Measurements from ENCODE around the gene SNAPC4. TPM values are rescaled to one million over a fixed set of nuclear protein-coding genes. Genes with fewer than 3 reads are reported as not detected.

SNAPC4 gene
- total RNA-seq, 1 experiment from 2014 or later = 7.5 TPM

DNA sequence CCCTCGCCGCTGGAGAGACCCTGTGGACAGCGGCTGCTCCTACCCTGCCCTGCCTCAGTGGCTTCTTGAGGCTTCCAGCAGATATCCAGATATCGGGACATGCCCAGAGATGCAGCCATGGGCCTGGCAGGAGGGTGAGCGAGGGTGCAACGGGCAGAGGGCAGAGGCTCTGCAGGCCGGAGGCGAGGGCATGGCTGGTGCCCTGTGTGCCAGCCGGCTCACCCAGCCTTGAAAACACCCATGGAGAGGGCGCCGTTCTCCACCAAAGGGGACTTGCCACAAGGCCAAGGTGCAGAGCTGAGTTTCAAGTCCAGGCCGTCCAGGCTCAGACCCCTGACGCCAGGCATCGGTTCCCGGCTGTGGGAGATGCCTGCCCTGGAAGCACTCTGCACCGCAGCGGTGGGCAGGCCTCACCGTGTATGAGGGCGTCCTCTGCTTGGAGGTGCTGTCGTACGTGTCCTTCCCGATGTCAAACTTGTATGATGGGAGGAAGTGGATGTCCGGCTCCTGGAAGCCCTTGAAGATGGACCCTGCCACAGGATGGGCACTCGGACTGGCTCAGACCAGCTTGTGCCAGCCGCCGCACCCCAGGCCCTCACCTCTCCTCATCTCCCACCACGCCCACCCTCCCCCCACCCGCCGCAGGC lies 30.7 kb upstream of the SNAPC4 start:
- H3K27me3 ChIP-seq (ENCODE audit: low read length) = no peaks in the 10 kb centered on the region
- ChIA-PET POLR2A (ENCODE audit: unreplicated experiment) (no interaction called here), CTCF (no interaction called here)
- no peak overlapping the region for H3K27ac ChIP-seq (ENCODE audit: low read length)
- H3K4me1 ChIP-seq (ENCODE audit: insufficient read depth, low read length) = no peaks in the 10 kb centered on the region
- TF ChIP-seq, protein P1, sequence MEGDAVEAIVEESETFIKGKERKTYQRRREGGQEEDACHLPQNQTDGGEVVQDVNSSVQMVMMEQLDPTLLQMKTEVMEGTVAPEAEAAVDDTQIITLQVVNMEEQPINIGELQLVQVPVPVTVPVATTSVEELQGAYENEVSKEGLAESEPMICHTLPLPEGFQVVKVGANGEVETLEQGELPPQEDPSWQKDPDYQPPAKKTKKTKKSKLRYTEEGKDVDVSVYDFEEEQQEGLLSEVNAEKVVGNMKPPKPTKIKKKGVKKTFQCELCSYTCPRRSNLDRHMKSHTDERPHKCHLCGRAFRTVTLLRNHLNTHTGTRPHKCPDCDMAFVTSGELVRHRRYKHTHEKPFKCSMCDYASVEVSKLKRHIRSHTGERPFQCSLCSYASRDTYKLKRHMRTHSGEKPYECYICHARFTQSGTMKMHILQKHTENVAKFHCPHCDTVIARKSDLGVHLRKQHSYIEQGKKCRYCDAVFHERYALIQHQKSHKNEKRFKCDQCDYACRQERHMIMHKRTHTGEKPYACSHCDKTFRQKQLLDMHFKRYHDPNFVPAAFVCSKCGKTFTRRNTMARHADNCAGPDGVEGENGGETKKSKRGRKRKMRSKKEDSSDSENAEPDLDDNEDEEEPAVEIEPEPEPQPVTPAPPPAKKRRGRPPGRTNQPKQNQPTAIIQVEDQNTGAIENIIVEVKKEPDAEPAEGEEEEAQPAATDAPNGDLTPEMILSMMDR (conservative IDR thresholded peaks at IDR 0.05; ENCODE audit: low read depth, low read length) = no peak
- TF ChIP-seq EZH2phosphoT487 (IDR thresholded peaks at IDR 0.05; ENCODE audit: borderline replicate concordance, low read length) (no peak), EZH2 (IDR thresholded peaks at IDR 0.05; ENCODE audit: low read length, unreplicated experiment) (no peak)
- no peaks in the 10 kb centered on the region for H3K36me3 ChIP-seq (ENCODE audit: low read depth, low read length)
- no peak overlapping the region for H2AFZ ChIP-seq (ENCODE audit: low read length)
- BruUV-seq (replicated peaks) = no TSS peak
- intact Hi-C loops (cut with micrococcal nuclease) = no loop called here
- H3K9me3 ChIP-seq (ENCODE audit: low read length) = no peaks in the 10 kb centered on the region
- peaks cover 4% of the 10 kb centered on the region; the same call in 1 of the 2 replicates for H3K79me2 ChIP-seq (ENCODE audit: low read length)
- no peak overlapping the region for H3K4me3 ChIP-seq (ENCODE audit: low read length)
- H3K9me2 ChIP-seq (replicated peaks; ENCODE audit: low read length) = no peaks in the 10 kb centered on the region
- H4K20me1 ChIP-seq (ENCODE audit: low read length) = no peaks in the 10 kb centered on the region
- ATAC-seq = no peak
- no peak for DNase-seq
- no peak overlapping the region for H3K9ac ChIP-seq (ENCODE audit: low read length)
- no peak overlapping the region for H3K4me2 ChIP-seq (ENCODE audit: low read length)
- H3F3A ChIP-seq (ENCODE audit: low read length, unreplicated experiment) = no peaks in the 10 kb centered on the region

DNA sequence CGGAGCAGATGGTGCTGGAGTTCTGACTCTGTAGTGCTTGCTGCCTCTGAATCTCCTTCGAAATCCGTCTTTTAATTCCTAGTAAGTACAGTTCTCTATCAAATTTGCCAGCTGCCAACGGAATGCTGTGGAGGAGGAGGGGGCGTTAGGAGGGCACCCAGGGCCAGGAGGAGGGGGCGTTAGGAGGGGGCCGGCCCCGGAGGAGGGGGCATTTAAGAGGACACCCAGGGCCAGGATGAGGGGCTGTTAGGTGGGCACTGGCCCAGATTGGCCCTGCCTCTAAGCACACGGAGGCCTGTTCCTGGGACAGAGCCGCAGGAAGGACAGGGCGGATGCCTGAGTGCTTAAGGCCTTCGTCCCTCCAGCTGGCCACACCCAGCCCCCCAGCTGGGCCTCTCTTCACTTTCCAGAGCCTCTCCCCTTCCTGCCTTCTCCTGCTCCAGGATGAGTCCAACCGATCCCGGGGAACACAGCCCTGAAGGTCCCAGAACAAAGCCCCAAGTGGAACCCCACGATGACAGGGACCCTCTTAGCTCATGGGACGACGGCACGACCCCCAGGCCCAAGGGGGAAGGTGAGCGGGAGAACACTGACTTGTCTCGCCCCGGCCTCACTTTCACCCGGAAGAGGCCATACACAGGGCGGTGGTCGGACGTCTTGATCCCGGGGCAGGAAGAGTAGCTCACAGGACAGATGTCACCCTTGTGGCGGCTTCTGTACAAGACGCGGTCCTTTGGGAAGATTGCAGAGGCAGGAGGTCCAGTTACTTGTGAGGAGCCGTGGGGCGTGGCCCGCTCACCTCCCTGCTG lies 29.9 kb upstream of the SNAPC4 start:
- no peaks in the 10 kb centered on the region for H3K27me3 ChIP-seq (ENCODE audit: low read length)
- CTCF ChIA-PET = no interaction called here
- no peaks in the 10 kb centered on the region for H3K9me3 ChIP-seq (ENCODE audit: low read length)
- POLR2A ChIA-PET (ENCODE audit: unreplicated experiment) = no interaction called here
- no peak for ATAC-seq
- H3K27ac ChIP-seq (ENCODE audit: low read length) = no peak overlapping the region
- H2AFZ ChIP-seq (ENCODE audit: low read length) = no peak overlapping the region
- H3K36me3 ChIP-seq (ENCODE audit: low read depth, low read length) = no peaks in the 10 kb centered on the region
- no TSS peak for BruUV-seq (replicated peaks)
- H3K4me1 ChIP-seq (ENCODE audit: insufficient read depth, low read length) = no peaks in the 10 kb centered on the region
- intact Hi-C loops (cut with micrococcal nuclease) = no loop called here
- no peak overlapping the region for H3K9ac ChIP-seq (ENCODE audit: low read length)
- no peak overlapping the region for H3K4me3 ChIP-seq (ENCODE audit: low read length)
- no peaks in the 10 kb centered on the region for H3K79me2 ChIP-seq (ENCODE audit: low read length)
- no peak for TF ChIP-seq EZH2 (IDR thresholded peaks at IDR 0.05; ENCODE audit: low read length, unreplicated experiment)
- TF ChIP-seq, protein P1 (conservative IDR thresholded peaks at IDR 0.05; ENCODE audit: low read depth, low read length) = no peak
- TF ChIP-seq EZH2phosphoT487 (IDR thresholded peaks at IDR 0.05; ENCODE audit: borderline replicate concordance, low read length) = no peak
- H3K9me2 ChIP-seq (replicated peaks; ENCODE audit: low read length) = no peaks in the 10 kb centered on the region
- DNase-seq = no peak
- H3K4me2 ChIP-seq (ENCODE audit: low read length) = no peak overlapping the region
- no peaks in the 10 kb centered on the region for H4K20me1 ChIP-seq (ENCODE audit: low read length)
- no peaks in the 10 kb centered on the region for H3F3A ChIP-seq (ENCODE audit: low read length, unreplicated experiment)

DNA sequence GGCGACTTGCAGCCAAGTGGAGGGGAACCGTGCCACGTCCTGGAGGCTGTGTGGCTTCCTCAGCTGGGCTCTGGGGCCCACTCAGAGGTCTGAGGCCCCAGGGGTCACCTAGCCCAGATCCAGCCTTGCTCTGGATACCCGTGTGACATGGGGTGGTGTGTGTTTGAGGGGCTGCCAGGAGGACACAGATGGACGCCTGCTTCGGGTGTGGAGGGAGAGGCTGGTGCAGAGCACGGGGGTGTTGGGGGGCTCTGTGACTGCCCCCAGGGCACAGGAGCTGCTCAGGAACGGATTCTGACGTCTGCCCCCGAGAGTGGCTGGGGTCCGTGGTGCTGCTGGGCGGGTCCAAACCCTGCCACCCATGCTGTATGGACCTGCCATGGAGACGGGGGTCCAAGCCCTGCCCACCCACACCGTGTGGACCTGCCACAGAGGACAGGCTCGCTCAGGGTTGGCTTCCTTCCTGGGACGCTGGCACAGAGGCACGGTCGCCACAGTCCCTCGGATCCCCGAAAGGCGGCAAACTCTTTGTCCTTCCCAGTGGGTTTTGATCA lies 29.2 kb upstream of the SNAPC4 start:
- H3K9me2 ChIP-seq (replicated peaks; ENCODE audit: low read length) = no peaks in the 10 kb centered on the region
- H3K27me3 ChIP-seq (ENCODE audit: low read length) = no peaks in the 10 kb centered on the region
- H3K27ac ChIP-seq (ENCODE audit: low read length) = no peak overlapping the region
- POLR2A ChIA-PET (ENCODE audit: unreplicated experiment) = no interaction called here
- H2AFZ ChIP-seq (ENCODE audit: low read length) = no peak overlapping the region
- H4K20me1 ChIP-seq (ENCODE audit: low read length) = no peaks in the 10 kb centered on the region
- CTCF ChIA-PET = no interaction called here
- H3K4me3 ChIP-seq (ENCODE audit: low read length) = no peak overlapping the region
- no peak overlapping the region for H3K4me2 ChIP-seq (ENCODE audit: low read length)
- no peak overlapping the region for H3K9ac ChIP-seq (ENCODE audit: low read length)
- no TSS peak for BruUV-seq (replicated peaks)
- intact Hi-C loops (cut with micrococcal nuclease) = no loop called here
- no peak for TF ChIP-seq EZH2 (IDR thresholded peaks at IDR 0.05; ENCODE audit: low read length, unreplicated experiment)
- TF ChIP-seq EZH2phosphoT487 (IDR thresholded peaks at IDR 0.05; ENCODE audit: borderline replicate concordance, low read length) = no peak
- H3K4me1 ChIP-seq (ENCODE audit: insufficient read depth, low read length) = no peaks in the 10 kb centered on the region
- no peaks in the 10 kb centered on the region for H3K36me3 ChIP-seq (ENCODE audit: low read depth, low read length)
- no peaks in the 10 kb centered on the region for H3F3A ChIP-seq (ENCODE audit: low read length, unreplicated experiment)
- H3K9me3 ChIP-seq (ENCODE audit: low read length) = no peaks in the 10 kb centered on the region
- DNase-seq = no peak
- ATAC-seq = no peak
- H3K79me2 ChIP-seq (ENCODE audit: low read length) = no peaks in the 10 kb centered on the region
